Tibial artery (tissue), 4 donors: ENCODE results near the gene C11orf68.

Experiments used
- DNase-seq, 2 donors: peaks; one replicate each; pipeline ENCODE4 v3.0.0-alpha.2; 2019
- H3K27ac ChIP-seq, 2 donors: fragments of 200-600 bp; sonication (generic) in 1 of 2; 1 replicate in 1 of 2; 2 replicates in 1 of 2; pipeline ENCODE4 v1.5.1; 2018 to 2019; ENCODE audit warnings: mild to moderate bottlenecking in 1 of 2
- H3K27me3 ChIP-seq, 2 donors: fragments of 200-600 bp; sonication (generic) in 1 of 2; one replicate each; pipeline versions ENCODE4 v1.5.1 to v1.6.0; 2016 to 2019
- H3K36me3 ChIP-seq, 3 donors: fragments of 200-600 bp; sonication (generic) in 2 of 3; one replicate each; pipeline ENCODE4 v1.5.1; 2016 to 2019; ENCODE audit warnings: mild to moderate bottlenecking in 2 of 3
- H3K4me1 ChIP-seq, 4 donors: fragments of 200-600 bp; sonication (generic) in 2 of 4; 1 replicate in 3 of 4; 2 replicates in 1 of 4; pipeline ENCODE4 v1.5.1; 2016 to 2019
- H3K4me3 ChIP-seq, 2 donors: fragments of 200-600 bp; sonication (generic) in 1 of 2; 1 replicate in 1 of 2; 2 replicates in 1 of 2; pipeline ENCODE4 v1.5.1; 2018 to 2019; ENCODE audit warnings: mild to moderate bottlenecking in 2 of 2
- H3K9me3 ChIP-seq, 3 donors: fragments of 200-600 bp; sonication (generic) in 1 of 3; one replicate each; pipeline ENCODE4 v1.5.1; 2016 to 2019
- CTCF ChIP-seq, 2 experiments: fragments of 200-600 bp in 1 of 2; fragments of 450-650 bp in 1 of 2; IDR thresholded peaks; one replicate each; pipeline ENCODE4 v1.5.1; 2017 to 2019; ENCODE audit warnings: antibody characterized with exemption in 2 of 2, mild to moderate bottlenecking in 1 of 2, moderate library complexity in 1 of 2
- intact Hi-C: fragments of 100-400 bp; cut with DNase I; formaldehyde crosslinking; loops from one replicate; pipeline ENCODE4 v1.15.0; 2023; ENCODE audit warnings: low total_unique reads

The C11orf68 gene

GRCh38 chr11:65917434-65918210 lies 1.2 kb downstream of the C11orf68 start:
- Histone ChIP-seq H3K27me3 (no peaks in the 10 kb centered on the region), H3K4me1 (peaks cover 14 to 62% (median 53%) of the 10 kb centered on the region in 4 donors), H3K36me3 (peaks cover 10 to 17% (median 12%) of the 10 kb centered on the region in 3 donors), H3K4me3 (peak overlapping the region; percentile 87 to 92), H3K27ac (peak overlapping the region; percentile 94 to 96), H3K9me3 (no peaks in the 10 kb centered on the region)
- intact Hi-C loops: loop anchor here (2.0 kb wide), 2 partner anchors 29 to 59 kb away; partner anchors contain the start of genes CFL1 and FIBP
- no peak for DNase-seq
- TF ChIP-seq CTCF (IDR thresholded peaks at IDR 0.05): no peak

GRCh38 chr11:65917077-65917433 lies 1.8 kb downstream of the C11orf68 start:
- Histone ChIP-seq H3K27ac (peak overlapping the region; percentile 94 to 96), H3K36me3 (peaks cover 4 to 11% (median 6%) of the 10 kb centered on the region in 3 donors), H3K9me3 (no peaks in the 10 kb centered on the region), H3K27me3 (no peaks in the 10 kb centered on the region), H3K4me1 (peaks cover 14 to 68% (median 56%) of the 10 kb centered on the region in 4 donors), H3K4me3 (peak overlapping the region; percentile 87 to 92)
- DNase-seq: no peak
- intact Hi-C loops: loop anchor here (2.0 kb wide), 1 partner anchor 28 kb away; the partner anchor contains the start of gene FIBP
- TF ChIP-seq CTCF (IDR thresholded peaks at IDR 0.05): no peak

- intact Hi-C loops: loop anchor here (2.0 kb wide), 1 partner anchor 28 kb away; the partner anchor contains the start of gene FIBP
- Histone ChIP-seq H3K9me3 (no peaks in the 10 kb centered on the region), H3K27me3 (no peaks in the 10 kb centered on the region), H3K36me3 (peaks cover 0 to 4% (median 2%) of the 10 kb centered on the region in 3 donors), H3K4me1 (peaks cover 14 to 73% (median 62%) of the 10 kb centered on the region in 4 donors), H3K27ac (peak overlapping the region; percentile 94 to 96), H3K4me3 (peak overlapping the region in 1 of 2 donors; percentile 87)
- DNase-seq: no peak
- no peak for TF ChIP-seq CTCF (IDR thresholded peaks at IDR 0.05)
Measured at GRCh38 chr11:65916391-65916790, 2.5 kb downstream of the C11orf68 start.

- DNase-seq: peak; percentile 93 to 98
- peak overlapping the region in 1 of 2 donors; percentile 25 for H3K4me3 ChIP-seq
- H3K9me3 ChIP-seq: no peaks in the 10 kb centered on the region
- peak overlapping the region; percentile 94 to 96 for H3K27ac ChIP-seq
- intact Hi-C loops: loop anchor here (2.0 kb wide), 1 partner anchor 27 kb away; the partner anchor contains the start of gene FIBP
- TF ChIP-seq CTCF (IDR thresholded peaks at IDR 0.05): no peak
- H3K4me1 ChIP-seq: peaks cover 14 to 73% (median 59%) of the 10 kb centered on the region in 4 donors
- H3K27me3 ChIP-seq: no peaks in the 10 kb centered on the region
- no peaks in the 10 kb centered on the region for H3K36me3 ChIP-seq
Measured at GRCh38 chr11:65915821-65916251, 3.0 kb downstream of the C11orf68 start.

- Histone ChIP-seq H3K9me3 (no peaks in the 10 kb centered on the region), H3K4me1 (peaks cover 14 to 67% (median 53%) of the 10 kb centered on the region in 4 donors), H3K27ac (peak overlapping the region; percentile 94 to 96), H3K4me3 (peak overlapping the region in 1 of 2 donors; percentile 25), H3K27me3 (no peaks in the 10 kb centered on the region), H3K36me3 (no peaks in the 10 kb centered on the region)
- no peak for TF ChIP-seq CTCF (IDR thresholded peaks at IDR 0.05)
- DNase-seq: peak in 1 of 2 donors; percentile 70
- intact Hi-C loops: no loop called here
Measured at GRCh38 chr11:65915101-65915820, 3.6 kb downstream of the C11orf68 start.
